IMR-90 (cell line): ENCODE measurements around the gene OR2F2. TPM values are rescaled to one million over a fixed set of nuclear protein-coding genes. Genes with fewer than 3 reads are reported as not detected.

Experiments used
- ATAC-seq: fragments of 200-7000 bp; cut with Tn5 transposase; 2 replicates; pipeline ENCODE4 v1.9.1; 2020; ENCODE audit warnings: low read depth, mild to moderate bottlenecking, moderate library complexity
- BruUV-seq: library from RNA; stranded (reverse); fragments of 400-500 nt; replicated peaks from 2 replicates; lab custom pipeline; 2021; lab: Mats Ljungman, UMichigan
- CTCF ChIA-PET: fragments of 300-600 bp; formaldehyde crosslinking; extraction: SDS; loops from one replicate; lab custom pipeline; 2021; ENCODE audit warnings: antibody characterized with exemption; lab: Yijun Ruan, JAX
- POLR2A ChIA-PET: fragments of 300-600 bp; sonication (Branson Sonifier 250); formaldehyde crosslinking; loops from one replicate; lab custom pipeline; 2022; ENCODE audit warnings: antibody characterized with exemption; ENCODE audit not compliant: unreplicated experiment; lab: Charles Lee
- DNase-seq: peaks from one replicate; pipeline ENCODE4 v3.0.0; 2013
- H2AFZ ChIP-seq: replicated peaks from 2 replicates; pipeline ENCODE3; 2013; ENCODE audit warnings: low read length, mild to moderate bottlenecking; ENCODE audit not compliant: poor library complexity
- H2AK5ac ChIP-seq: 2 replicates; pipeline ENCODE4 v1.6.1; 2013; ENCODE audit warnings: low read depth, low read length, inconsistent platforms
- H2AK9ac ChIP-seq: replicated peaks from 2 replicates; pipeline ENCODE3; 2013; ENCODE audit warnings: mild to moderate bottlenecking, low read depth, low read length, moderate library complexity; ENCODE audit not compliant: poor library complexity
- H2BK120ac ChIP-seq: 2 replicates; pipeline ENCODE4 v1.6.1; 2013; ENCODE audit warnings: low read depth, low read length, inconsistent platforms
- H2BK15ac ChIP-seq: 3 replicates; pipeline ENCODE4 v1.6.1; 2013; ENCODE audit warnings: low read depth, low read length, inconsistent platforms
- H2BK20ac ChIP-seq: 2 replicates; pipeline ENCODE4 v1.6.1; 2013; ENCODE audit warnings: low read depth, mild to moderate bottlenecking, inconsistent platforms, low read length, moderate library complexity
- H2BK5ac ChIP-seq: 2 replicates; pipeline ENCODE4 v1.6.1; 2013; ENCODE audit warnings: mild to moderate bottlenecking, low read depth, low read length, inconsistent platforms; ENCODE audit not compliant: poor library complexity, severe bottlenecking
- H3K14ac ChIP-seq: replicated peaks from 2 replicates; pipeline ENCODE4 v1.6.1; 2013; ENCODE audit warnings: low read depth, low read length, inconsistent platforms
- H3K18ac ChIP-seq: 2 replicates; pipeline ENCODE4 v1.6.1; 2013; ENCODE audit warnings: low read depth, low read length, control low read depth
- H3K23ac ChIP-seq: 2 replicates; pipeline ENCODE4 v1.6.1; 2013; ENCODE audit warnings: low read depth, low read length, inconsistent platforms
- H3K27ac ChIP-seq: 2 replicates; pipeline ENCODE4 v1.5.1; 2013; ENCODE audit warnings: mild to moderate bottlenecking, control low read depth, low read length; ENCODE audit not compliant: insufficient read depth
- H3K27me3 ChIP-seq: 2 replicates; pipeline ENCODE4 v1.6.1; 2013; ENCODE audit warnings: low read length; ENCODE audit not compliant: control insufficient read depth, insufficient read depth
- H3K36me3 ChIP-seq: 2 replicates; pipeline ENCODE4 v1.6.1; 2013; ENCODE audit warnings: low read length, mixed read lengths; ENCODE audit not compliant: control insufficient read depth, insufficient read depth
- H3K4ac ChIP-seq: 2 replicates; pipeline ENCODE4 v1.6.1; 2013; ENCODE audit warnings: low read depth, low read length, inconsistent platforms
- H3K4me1 ChIP-seq: 2 replicates; pipeline ENCODE4 v1.6.1; 2013; ENCODE audit warnings: low read length, mixed read lengths; ENCODE audit not compliant: control insufficient read depth, insufficient read depth
- H3K4me2 ChIP-seq: 2 replicates; pipeline ENCODE4 v1.6.1; 2013; ENCODE audit warnings: low read depth, mild to moderate bottlenecking, control low read depth, low read length, moderate library complexity
- H3K4me3 ChIP-seq: 2 replicates; pipeline ENCODE4 v1.5.1; 2013; ENCODE audit warnings: low read depth, mild to moderate bottlenecking, control low read depth, low read length, moderate library complexity; ENCODE audit not compliant: insufficient read depth
- H3K56ac ChIP-seq: 2 replicates; pipeline ENCODE4 v1.6.1; 2013; ENCODE audit warnings: low read length, inconsistent platforms; ENCODE audit not compliant: insufficient read depth; ENCODE audit errors: extremely low read depth
- H3K79me1 ChIP-seq, 2 experiments: 2 replicates each; pipeline ENCODE4 v1.6.1; 2013; ENCODE audit warnings: low read length in 2 of 2, inconsistent platforms in 1 of 2, low read depth in 1 of 2
- H3K9ac ChIP-seq: 2 replicates; pipeline ENCODE4 v1.6.1; 2013; ENCODE audit warnings: low read depth, low read length, control low read depth
- H3K9me1 ChIP-seq: 2 replicates; pipeline ENCODE4 v1.6.1; 2013; ENCODE audit warnings: low read length, inconsistent platforms; ENCODE audit not compliant: insufficient read depth
- H3K9me3 ChIP-seq: 2 replicates; pipeline ENCODE4 v1.6.1; 2013; ENCODE audit warnings: low read length; ENCODE audit not compliant: control insufficient read depth, insufficient read depth
- H4K20me1 ChIP-seq: 2 replicates; pipeline ENCODE4 v1.6.1; 2013; ENCODE audit warnings: low read length, inconsistent platforms; ENCODE audit not compliant: insufficient read depth
- H4K5ac ChIP-seq: 2 replicates; pipeline ENCODE4 v1.6.1; 2013; ENCODE audit warnings: mild to moderate bottlenecking, low read depth, low read length, control low read depth
- H4K8ac ChIP-seq, 2 experiments: 2 replicates each; pipeline ENCODE4 v1.6.1; 2013; ENCODE audit warnings: low read depth in 2 of 2, low read length in 2 of 2, control low read depth in 1 of 2, inconsistent platforms in 1 of 2
- H4K91ac ChIP-seq: 2 replicates; pipeline ENCODE4 v1.6.1; 2013; ENCODE audit warnings: low read depth, low read length, inconsistent platforms; ENCODE audit not compliant: insufficient read depth
- CEBPB ChIP-seq: IDR thresholded peaks from 2 replicates; pipeline ENCODE4 v1.6.1; 2012; ENCODE audit warnings: low read depth, low read length, improper control_type of control experiment
- MAFK ChIP-seq: IDR thresholded peaks from 2 replicates; pipeline ENCODE4 v1.6.1; 2012; ENCODE audit warnings: low read depth, low read length, improper control_type of control experiment
- MAZ ChIP-seq: IDR thresholded peaks from 2 replicates; pipeline ENCODE4 v1.6.1; 2012; ENCODE audit warnings: low read depth, mild to moderate bottlenecking, low read length, improper control_type of control experiment, moderate library complexity, borderline replicate concordance
- POLR2A ChIP-seq: IDR thresholded peaks from 2 replicates; pipeline ENCODE4 v1.6.1; 2012; ENCODE audit warnings: mild to moderate bottlenecking, low read depth, low read length
- RAD21 ChIP-seq: IDR thresholded peaks from 2 replicates; pipeline ENCODE4 v1.6.1; 2012; ENCODE audit warnings: low read length, improper control_type of control experiment
- RCOR1 ChIP-seq: IDR thresholded peaks from 2 replicates; pipeline ENCODE4 v1.6.1; 2012; ENCODE audit warnings: mild to moderate bottlenecking, low read length, improper control_type of control experiment; ENCODE audit not compliant: insufficient replicate concordance
- RFX5 ChIP-seq: IDR thresholded peaks from 2 replicates; pipeline ENCODE4 v1.8.0; 2012; ENCODE audit warnings: low read depth, mild to moderate bottlenecking, low read length, moderate library complexity
- USF2 ChIP-seq: fragments of 150-350 bp; IDR thresholded peaks from 2 replicates; pipeline ENCODE4 v1.6.1; 2017; ENCODE audit warnings: mild to moderate bottlenecking, antibody characterized with exemption, low read length, low read depth
- WGBS, 2 experiments: methylation state at CpG; one replicate each; pipeline versions ENCODE4 v1.1.5 to v1.1.7; 2013; ENCODE audit warnings: missing lambda C conversion rate in 2 of 2; ENCODE audit not compliant: insufficient read length in 1 of 2; ENCODE audit errors: extremely low coverage in 2 of 2; 5-methylcytosine and 5-hydroxymethylcytosine counted together
- dilution Hi-C: fragments of 300-500 bp; cut with HindIII; formaldehyde crosslinking; loops from one replicate; pipeline ENCODE4 v1.14.3; 2018; ENCODE audit warnings: low sequenced_read_pairs; ENCODE audit not compliant: unreplicated experiment
- in situ Hi-C: fragments of 300-500 bp; cut with MboI; formaldehyde crosslinking; loops from 3 replicates; pipeline ENCODE4 v1.14.3; 2019; ENCODE audit warnings: low sequenced_read_pairs, inconsistent platforms, mixed read lengths
- intact Hi-C: fragments of 100-400 bp; cut with micrococcal nuclease; formaldehyde crosslinking; loops from 2 replicates; pipeline ENCODE4 v1.10.0; 2022
- polyA plus RNA-seq, 3 experiments: library from polyadenylated mRNA; depleted of rRNA; stranded (reverse); fragments of >200 nt; gene quantifications; 2 replicates each; pipeline ENCODE4 v1.2.3, GENCODE V29; 2012; ENCODE audit warnings: low replicate concordance in 1 of 3
- total RNA-seq: library from RNA; depleted of rRNA; stranded (reverse); fragments of >200 nt; gene quantifications from 2 replicates; pipeline ENCODE4 v1.2.3, GENCODE V29; 2012

Gene OR2F2
- total and polyA plus RNA-seq, 2 of the 4 experiments (the other 2 are of a cell fraction) = not detected

DNA sequence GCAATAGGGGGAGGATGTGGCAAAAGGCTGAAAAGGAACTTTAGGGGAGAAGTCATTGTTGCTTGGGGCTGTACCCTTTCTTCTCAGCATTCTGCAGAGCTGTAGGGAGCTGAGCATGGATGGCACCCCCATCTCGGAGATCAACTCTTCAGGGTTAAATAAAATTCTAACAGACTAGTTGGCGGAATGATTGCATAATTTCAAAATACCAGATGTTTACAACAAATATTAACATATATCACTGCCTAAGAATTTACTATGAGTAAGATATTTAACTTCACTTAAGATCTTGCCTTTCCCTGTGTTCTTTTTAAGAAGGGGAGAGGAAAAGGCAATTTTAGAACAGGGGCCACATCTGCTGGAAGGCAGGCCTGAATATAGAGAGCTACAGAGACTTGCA lies 19.1 kb downstream of the OR2F2 start:
- POLR2A ChIA-PET = no interaction called here
- Histone ChIP-seq H4K5ac (no peak overlapping the region), H2AFZ (no peak overlapping the region), H3K4me2 (peak overlapping the region; percentile 56), H3K27ac (no peak overlapping the region), H2BK120ac (no peak overlapping the region), H3K27me3 (peaks cover 3% of the 10 kb centered on the region; the same call in 1 of the 2 replicates), H2AK5ac (no peak overlapping the region), H3K9ac (no peak overlapping the region), H2BK5ac (no peak overlapping the region), H4K91ac (no peak overlapping the region), H3K23ac (no peak overlapping the region), H3K4me3 (no peak overlapping the region), H3K18ac (0 out of 2 replicates have a peak overlapping the region, but pooled peaks have one; percentile 4), H2BK20ac (no peak overlapping the region; the same call in 1 of the 2 replicates), H3K4ac (no peak overlapping the region), H2BK15ac (no peak overlapping the region), H3K14ac (no peak overlapping the region), H2AK9ac (no peak overlapping the region), H3K9me3 (no peaks in the 10 kb centered on the region), H4K20me1 (no peaks in the 10 kb centered on the region), H3K56ac (no peak overlapping the region), H3K79me1 (no peaks in the 10 kb centered on the region), H3K36me3 (no peaks in the 10 kb centered on the region), H4K8ac (no peak overlapping the region), H3K9me1 (no peaks in the 10 kb centered on the region), H3K4me1 (peaks cover 3% of the 10 kb centered on the region; the same call in 1 of the 2 replicates)
- in situ Hi-C loops = no loop called here
- WGBS, 2 experiments = no CpG with 5 or more reads among the region's 2 CpGs
- intact Hi-C loops = loop anchor here (5.0 kb wide), 1 partner anchor 33 kb away; no protein-coding TSS in a partner anchor
- DNase-seq (no peak), ATAC-seq (peak; percentile 59)
- TF ChIP-seq RFX5 (no peak), RCOR1 (no peak), MAFK (no peak), MAZ (no peak), RAD21 (no peak), CEBPB (peak; percentile 45; the same call in 1 of the 2 replicates), USF2 (no peak), POLR2A (no peak)
- CTCF ChIA-PET = no interaction called here
- BruUV-seq = no TSS peak
- dilution Hi-C loops = no loop called here
